WTC11 (cell line): Measurements from ENCODE around the gene IPO9.

Experiments used
- CTCF ChIP-seq: fragments of 200-600 bp; IDR thresholded peaks from 2 replicates; pipeline ENCODE4 v1.8.0; 2022; ENCODE audit warnings: antibody characterized with exemption
- E2F1 ChIP-seq: sonication (generic); formaldehyde crosslinking; IDR thresholded peaks from 2 replicates; pipeline ENCODE4 v1.8.0; 2022; ENCODE audit warnings: mild to moderate bottlenecking, missing genetic modification reagents
- GABPB1 ChIP-seq: sonication (generic); formaldehyde crosslinking; IDR thresholded peaks from 2 replicates; pipeline ENCODE4 v1.8.1; 2023; ENCODE audit warnings: mild to moderate bottlenecking, missing genetic modification reagents
- HMGXB4 ChIP-seq: sonication (generic); formaldehyde crosslinking; IDR thresholded peaks from 2 replicates; pipeline ENCODE4 v1.8.1; 2023; ENCODE audit warnings: mild to moderate bottlenecking, moderate library complexity, missing genetic modification reagents
- JUN ChIP-seq: sonication (generic); formaldehyde crosslinking; IDR thresholded peaks from 2 replicates; pipeline ENCODE4 v1.8.0; 2023; ENCODE audit warnings: mild to moderate bottlenecking, missing genetic modification reagents
- NFYB ChIP-seq: sonication (generic); formaldehyde crosslinking; conservative IDR thresholded peaks from 2 replicates; pipeline ENCODE4 v1.8.0; 2022; ENCODE audit warnings: low read depth, missing genetic modification reagents
- USF2 ChIP-seq: sonication (generic); formaldehyde crosslinking; IDR thresholded peaks from 2 replicates; pipeline ENCODE4 v1.8.1; 2023; ENCODE audit warnings: mild to moderate bottlenecking, missing genetic modification reagents, moderate library complexity
- ZNF281 ChIP-seq: sonication (generic); formaldehyde crosslinking; IDR thresholded peaks from 2 replicates; pipeline ENCODE4 v1.8.0; 2023; ENCODE audit warnings: mild to moderate bottlenecking, missing genetic modification reagents
- ZSCAN18 ChIP-seq: fragments of 250-450 bp; sonication (Bioruptor Pico); IDR thresholded peaks from 2 replicates; pipeline ENCODE4 v2.1.2; 2022; ENCODE audit warnings: mild to moderate bottlenecking, moderate library complexity

GRCh38 chr1:201790261-201790660, 38.7 kb upstream of the IPO9 start:
- TF ChIP-seq NFYB (no peak), CTCF (no peak), USF2 (CRISPR knock-in tag) (no peak), HMGXB4 (CRISPR knock-in tag) (no peak), ZSCAN18 (no peak), E2F1 (CRISPR knock-in tag) (no peak), JUN (CRISPR knock-in tag) (no peak), ZNF281 (CRISPR knock-in tag) (no peak), GABPB1 (CRISPR knock-in tag) (no peak)
